ENCODE results near the gene WDFY4.
A peak's percentile ranks its signal among the peaks of the same experiment; 100 is the strongest.

Gene WDFY4

GRCh38 chr10:48836605-48837004 is 151.9 kb downstream of the WDFY4 start:
- H3K9ac ChIP-seq (ENCODE audit: low read length) = no peak overlapping the region
- no peak overlapping the region for H2BK5ac ChIP-seq (ENCODE audit: low read depth, low read length, poor library complexity, severe bottlenecking)
- no peak overlapping the region for H3K18ac ChIP-seq (ENCODE audit: low read depth in 1 of 2, low read length in 2 of 2)
- H3K4ac ChIP-seq (ENCODE audit: low read depth in 1 of 2, low read length in 2 of 2) = no peak overlapping the region
- no peaks in the 10 kb centered on the region for H3K4me1 ChIP-seq (ENCODE audit: control insufficient read depth, insufficient read depth, low read depth, low read length)
- no peak overlapping the region for H2BK15ac ChIP-seq (ENCODE audit: low read depth, poor library complexity, severe bottlenecking)
- no peaks in the 10 kb centered on the region for H3K36me3 ChIP-seq (ENCODE audit: control insufficient read depth in 1 of 2, insufficient read depth in 2 of 2, low read depth in 1 of 2, low read length in 2 of 2)
- H2BK120ac ChIP-seq (ENCODE audit: low read depth, low read length) = no peak overlapping the region
- H3K27ac ChIP-seq (ENCODE audit: low read length, poor library complexity, severe bottlenecking) = no peak overlapping the region
- H2AK5ac ChIP-seq (ENCODE audit: low read length, severe bottlenecking) = no peak overlapping the region
- H2AFZ ChIP-seq (ENCODE audit: low read depth, low read length) = no peak overlapping the region
- WGBS = no CpG with 5 or more reads among the region's 2 CpGs
- H3K27me3 ChIP-seq (ENCODE audit: control insufficient read depth in 1 of 2, insufficient read depth in 1 of 2, low read length in 2 of 2) = peaks cover 3 to 63% of the 10 kb centered on the region in 2 experiments
- H3K4me3 ChIP-seq (ENCODE audit: insufficient read depth in 1 of 2, low read depth in 1 of 2, low read length in 2 of 2) = no peak overlapping the region
- DNase-seq = no peak
- no peaks in the 10 kb centered on the region for H3K9me3 ChIP-seq (ENCODE audit: control insufficient read depth, low read length)
- H3K4me2 ChIP-seq (ENCODE audit: low read length, poor library complexity, severe bottlenecking) = no peak overlapping the region
- H3K79me1 ChIP-seq (replicated peaks; ENCODE audit: low read length, poor library complexity, severe bottlenecking) = no peaks in the 10 kb centered on the region
- no peak overlapping the region for H3K14ac ChIP-seq (ENCODE audit: low read length in 2 of 2)
- no peak overlapping the region for H4K8ac ChIP-seq (ENCODE audit: low read length)
- H2BK12ac ChIP-seq (ENCODE audit: low read length in 2 of 2) = no peak overlapping the region
- no peak overlapping the region for H3K23ac ChIP-seq (ENCODE audit: low read length in 2 of 2)
- no peak overlapping the region for H4K91ac ChIP-seq (ENCODE audit: low read length)

GRCh38 chr10:48838834-48839233 is 154.2 kb downstream of the WDFY4 start:
- WGBS = 49% methylated on average over 5 of the region's 5 CpGs
- Histone ChIP-seq H3K14ac (ENCODE audit: low read length in 2 of 2) (no peak overlapping the region), H3K79me1 (replicated peaks; ENCODE audit: low read length, poor library complexity, severe bottlenecking) (no peaks in the 10 kb centered on the region), H3K4me2 (ENCODE audit: low read length, poor library complexity, severe bottlenecking) (no peak overlapping the region), H3K4ac (ENCODE audit: low read depth in 1 of 2, low read length in 2 of 2) (no peak overlapping the region), H3K27ac (ENCODE audit: low read length, poor library complexity, severe bottlenecking) (no peak overlapping the region), H3K9me3 (ENCODE audit: control insufficient read depth, low read length) (no peaks in the 10 kb centered on the region), H3K4me1 (ENCODE audit: control insufficient read depth, insufficient read depth, low read depth, low read length) (no peaks in the 10 kb centered on the region), H3K9ac (ENCODE audit: low read length) (no peak overlapping the region), H2AK5ac (ENCODE audit: low read length, severe bottlenecking) (no peak overlapping the region), H2BK5ac (ENCODE audit: low read depth, low read length, poor library complexity, severe bottlenecking) (no peak overlapping the region), H2AFZ (ENCODE audit: low read depth, low read length) (no peak overlapping the region), H3K36me3 (ENCODE audit: control insufficient read depth in 1 of 2, insufficient read depth in 2 of 2, low read depth in 1 of 2, low read length in 2 of 2) (no peaks in the 10 kb centered on the region), H2BK12ac (ENCODE audit: low read length in 2 of 2) (no peak overlapping the region), H2BK120ac (ENCODE audit: low read depth, low read length) (no peak overlapping the region), H2BK15ac (ENCODE audit: low read depth, poor library complexity, severe bottlenecking) (no peak overlapping the region), H3K27me3 (ENCODE audit: control insufficient read depth in 1 of 2, insufficient read depth in 1 of 2, low read length in 2 of 2) (peaks cover 3 to 82% of the 10 kb centered on the region in 2 experiments), H3K23ac (ENCODE audit: low read length in 2 of 2) (no peak overlapping the region), H4K8ac (ENCODE audit: low read length) (no peak overlapping the region), H4K91ac (ENCODE audit: low read length) (no peak overlapping the region), H3K4me3 (ENCODE audit: insufficient read depth in 1 of 2, low read depth in 1 of 2, low read length in 2 of 2) (no peak overlapping the region), H3K18ac (ENCODE audit: low read depth in 1 of 2, low read length in 2 of 2) (peak overlapping the region in 1 of 2 experiments; percentile 43)
- no peak for DNase-seq

GRCh38 chr10:48839809-48840679 is 155.4 kb downstream of the WDFY4 start:
- WGBS = 79% methylated on average over 9 of the region's 10 CpGs
- Histone ChIP-seq H2AFZ (ENCODE audit: low read depth, low read length) (no peak overlapping the region), H2BK5ac (ENCODE audit: low read depth, low read length, poor library complexity, severe bottlenecking) (no peak overlapping the region), H3K27me3 (ENCODE audit: control insufficient read depth in 1 of 2, insufficient read depth in 1 of 2, low read length in 2 of 2) (peaks cover 3 to 74% of the 10 kb centered on the region in 2 experiments), H3K79me1 (replicated peaks; ENCODE audit: low read length, poor library complexity, severe bottlenecking) (no peaks in the 10 kb centered on the region), H3K4me3 (ENCODE audit: insufficient read depth in 1 of 2, low read depth in 1 of 2, low read length in 2 of 2) (no peak overlapping the region), H3K9ac (ENCODE audit: low read length) (no peak overlapping the region), H3K4ac (ENCODE audit: low read depth in 1 of 2, low read length in 2 of 2) (no peak overlapping the region), H3K18ac (ENCODE audit: low read depth in 1 of 2, low read length in 2 of 2) (no peak overlapping the region), H3K4me2 (ENCODE audit: low read length, poor library complexity, severe bottlenecking) (no peak overlapping the region), H2AK5ac (ENCODE audit: low read length, severe bottlenecking) (no peak overlapping the region), H3K27ac (ENCODE audit: low read length, poor library complexity, severe bottlenecking) (no peak overlapping the region), H3K23ac (ENCODE audit: low read length in 2 of 2) (no peak overlapping the region), H3K4me1 (ENCODE audit: control insufficient read depth, insufficient read depth, low read depth, low read length) (no peaks in the 10 kb centered on the region), H3K9me3 (ENCODE audit: control insufficient read depth, low read length) (no peaks in the 10 kb centered on the region), H4K8ac (ENCODE audit: low read length) (no peak overlapping the region), H3K36me3 (ENCODE audit: control insufficient read depth in 1 of 2, insufficient read depth in 2 of 2, low read depth in 1 of 2, low read length in 2 of 2) (no peaks in the 10 kb centered on the region), H3K14ac (ENCODE audit: low read length in 2 of 2) (no peak overlapping the region), H2BK15ac (ENCODE audit: low read depth, poor library complexity, severe bottlenecking) (no peak overlapping the region), H4K91ac (ENCODE audit: low read length) (no peak overlapping the region), H2BK12ac (ENCODE audit: low read length in 2 of 2) (no peak overlapping the region), H2BK120ac (ENCODE audit: low read depth, low read length) (no peak overlapping the region)
- no peak for DNase-seq

GRCh38 chr10:48842231-48842630 is 157.6 kb downstream of the WDFY4 start:
- no peak overlapping the region for H3K4ac ChIP-seq (ENCODE audit: low read depth in 1 of 2, low read length in 2 of 2)
- H3K4me1 ChIP-seq (ENCODE audit: control insufficient read depth, insufficient read depth, low read depth, low read length) = no peaks in the 10 kb centered on the region
- no peak overlapping the region for H2BK15ac ChIP-seq (ENCODE audit: low read depth, poor library complexity, severe bottlenecking)
- no peak overlapping the region for H2BK5ac ChIP-seq (ENCODE audit: low read depth, low read length, poor library complexity, severe bottlenecking)
- no peaks in the 10 kb centered on the region for H3K36me3 ChIP-seq (ENCODE audit: control insufficient read depth in 1 of 2, insufficient read depth in 2 of 2, low read depth in 1 of 2, low read length in 2 of 2)
- no peak overlapping the region for H3K27ac ChIP-seq (ENCODE audit: low read length, poor library complexity, severe bottlenecking)
- H2BK12ac ChIP-seq (ENCODE audit: low read length in 2 of 2) = no peak overlapping the region
- H3K18ac ChIP-seq (ENCODE audit: low read depth in 1 of 2, low read length in 2 of 2) = no peak overlapping the region
- H2AFZ ChIP-seq (ENCODE audit: low read depth, low read length) = no peak overlapping the region
- no peak overlapping the region for H2AK5ac ChIP-seq (ENCODE audit: low read length, severe bottlenecking)
- no peak overlapping the region for H3K23ac ChIP-seq (ENCODE audit: low read length in 2 of 2)
- H3K4me2 ChIP-seq (ENCODE audit: low read length, poor library complexity, severe bottlenecking) = no peak overlapping the region
- no peak overlapping the region for H4K8ac ChIP-seq (ENCODE audit: low read length)
- no peak overlapping the region for H4K91ac ChIP-seq (ENCODE audit: low read length)
- no peak overlapping the region for H3K4me3 ChIP-seq (ENCODE audit: insufficient read depth in 1 of 2, low read depth in 1 of 2, low read length in 2 of 2)
- H3K27me3 ChIP-seq (ENCODE audit: control insufficient read depth in 1 of 2, insufficient read depth in 1 of 2, low read length in 2 of 2) = peaks cover 3 to 63% of the 10 kb centered on the region in 2 experiments
- H3K14ac ChIP-seq (ENCODE audit: low read length in 2 of 2) = peak overlapping the region in 1 of 2 experiments; percentile 62
- H3K9me3 ChIP-seq (ENCODE audit: control insufficient read depth, low read length) = no peaks in the 10 kb centered on the region
- no peak for DNase-seq
- H3K9ac ChIP-seq (ENCODE audit: low read length) = no peak overlapping the region
- 78% methylated on average over 11 of the region's 11 CpGs for WGBS
- H3K79me1 ChIP-seq (replicated peaks; ENCODE audit: low read length, poor library complexity, severe bottlenecking) = no peaks in the 10 kb centered on the region
- no peak overlapping the region for H2BK120ac ChIP-seq (ENCODE audit: low read depth, low read length)
